Activated CD4-positive, alpha-beta T cell treated with anti-CD3 and anti-CD28 coated beads, Interleukin-2, amount 10 ng/mL, durations not matched to agents 7 days and 5 days (primary cell): ENCODE data around the gene CDH20. TPM values are rescaled to one million over a fixed set of nuclear protein-coding genes. Genes with fewer than 3 reads are reported as not detected.

Experiments used
- CTCF ChIA-PET: fragments of 350-600 bp; sonication (Branson Sonifier 250); formaldehyde crosslinking; loops from one replicate; lab custom pipeline; 2021; ENCODE audit warnings: antibody characterized with exemption; lab: Charles Lee
- POLR2A ChIA-PET: fragments of 350-600 bp; sonication (Branson Sonifier 250); formaldehyde crosslinking; loops from one replicate; lab custom pipeline; 2021; ENCODE audit warnings: antibody characterized with exemption; lab: Charles Lee
- DNase-seq: peaks from one replicate; pipeline ENCODE4 v3.0.0-alpha.2; 2020
- H3K27ac Mint-ChIP-seq: one replicate; pipeline ENCODE4 v1.8.0; 2021; ENCODE audit warnings: mild to moderate bottlenecking, moderate library complexity, mixed read lengths
- H3K27me3 Mint-ChIP-seq: one replicate; pipeline ENCODE4 v1.8.0; 2021; ENCODE audit warnings: mixed read lengths
- H3K36me3 Mint-ChIP-seq: one replicate; pipeline ENCODE4 v1.8.0; 2021; ENCODE audit warnings: low read depth, mixed read lengths
- H3K4me1 Mint-ChIP-seq: one replicate; pipeline ENCODE4 v1.8.0; 2021; ENCODE audit warnings: mixed read lengths
- H3K4me3 Mint-ChIP-seq: one replicate; pipeline ENCODE4 v1.8.0; 2021; ENCODE audit warnings: mild to moderate bottlenecking, moderate library complexity, mixed read lengths
- H3K9me3 Mint-ChIP-seq: one replicate; pipeline ENCODE4 v1.8.0; 2021; ENCODE audit warnings: mixed read lengths
- total RNA-seq, 2 experiments: library from RNA; stranded (reverse); gene quantifications; one replicate each; pipeline ENCODE4 v1.2.3, GENCODE V29; 2021

Gene CDH20
- total RNA-seq, 2 experiments from 2014 or later = not detected

GRCh38 chr18:61531182-61531581 lies 198.0 kb downstream of the CDH20 start:
- DNase-seq = no peak
- H3K4me3 Mint-ChIP-seq = no peak overlapping the region
- H3K9me3 Mint-ChIP-seq = no peaks in the 10 kb centered on the region
- no peak overlapping the region for H3K27ac Mint-ChIP-seq
- ChIA-PET POLR2A (no interaction called here), CTCF (no interaction called here)
- no peaks in the 10 kb centered on the region for H3K36me3 Mint-ChIP-seq
- no peaks in the 10 kb centered on the region for H3K4me1 Mint-ChIP-seq
- H3K27me3 Mint-ChIP-seq = peaks cover 3% of the 10 kb centered on the region

- H3K4me3 Mint-ChIP-seq = no peak overlapping the region
- no peaks in the 10 kb centered on the region for H3K9me3 Mint-ChIP-seq
- H3K4me1 Mint-ChIP-seq = no peaks in the 10 kb centered on the region
- no peak for DNase-seq
- H3K36me3 Mint-ChIP-seq = no peaks in the 10 kb centered on the region
- POLR2A ChIA-PET = no interaction called here
- peaks cover 3% of the 10 kb centered on the region for H3K27me3 Mint-ChIP-seq
- CTCF ChIA-PET = no interaction called here
- no peak overlapping the region for H3K27ac Mint-ChIP-seq
These were observed 198.7 kb downstream of the CDH20 start for GRCh38 chr18:61531891-61532290.

- Mint-ChIP-seq H3K4me1 (no peaks in the 10 kb centered on the region), H3K36me3 (no peaks in the 10 kb centered on the region), H3K27me3 (peaks cover 3% of the 10 kb centered on the region), H3K9me3 (no peaks in the 10 kb centered on the region), H3K4me3 (no peak overlapping the region), H3K27ac (no peak overlapping the region)
- ChIA-PET CTCF (no interaction called here), POLR2A (no interaction called here)
- DNase-seq = no peak
These were observed 202.2 kb downstream of the CDH20 start for GRCh38 chr18:61535401-61535800.

DNA sequence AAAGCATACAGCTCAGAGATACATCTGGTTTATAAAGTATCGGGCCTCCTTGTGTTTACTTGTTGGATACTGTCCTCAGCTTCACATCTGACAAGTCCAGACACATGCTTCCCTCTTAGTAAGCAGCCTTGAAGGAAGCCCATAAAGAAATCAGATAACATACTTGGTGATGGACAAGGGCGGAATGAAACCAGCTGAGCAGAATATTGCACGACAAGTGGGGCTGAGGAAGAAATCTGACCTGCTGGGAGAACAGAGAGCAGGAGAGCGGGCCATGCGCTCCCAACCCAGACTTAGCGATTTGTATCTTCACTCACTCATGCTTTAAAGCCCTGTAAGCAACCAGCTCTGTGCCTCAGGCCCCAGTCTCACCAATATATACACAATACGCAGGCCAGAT lies 208.4 kb downstream of the CDH20 start:
- ChIA-PET CTCF (no interaction called here), POLR2A (no interaction called here)
- no peaks in the 10 kb centered on the region for H3K27me3 Mint-ChIP-seq
- H3K4me3 Mint-ChIP-seq = no peak overlapping the region
- no peak for DNase-seq
- H3K9me3 Mint-ChIP-seq = no peaks in the 10 kb centered on the region
- no peak overlapping the region for H3K27ac Mint-ChIP-seq
- no peaks in the 10 kb centered on the region for H3K4me1 Mint-ChIP-seq
- H3K36me3 Mint-ChIP-seq = no peaks in the 10 kb centered on the region

- no peak overlapping the region for H3K27ac Mint-ChIP-seq
- no peaks in the 10 kb centered on the region for H3K27me3 Mint-ChIP-seq
- no peak overlapping the region for H3K4me3 Mint-ChIP-seq
- H3K36me3 Mint-ChIP-seq = no peaks in the 10 kb centered on the region
- DNase-seq = no peak
- ChIA-PET POLR2A (no interaction called here), CTCF (no interaction called here)
- no peaks in the 10 kb centered on the region for H3K9me3 Mint-ChIP-seq
- no peaks in the 10 kb centered on the region for H3K4me1 Mint-ChIP-seq
These were observed 209.4 kb downstream of the CDH20 start for GRCh38 chr18:61542596-61542995.

DNA sequence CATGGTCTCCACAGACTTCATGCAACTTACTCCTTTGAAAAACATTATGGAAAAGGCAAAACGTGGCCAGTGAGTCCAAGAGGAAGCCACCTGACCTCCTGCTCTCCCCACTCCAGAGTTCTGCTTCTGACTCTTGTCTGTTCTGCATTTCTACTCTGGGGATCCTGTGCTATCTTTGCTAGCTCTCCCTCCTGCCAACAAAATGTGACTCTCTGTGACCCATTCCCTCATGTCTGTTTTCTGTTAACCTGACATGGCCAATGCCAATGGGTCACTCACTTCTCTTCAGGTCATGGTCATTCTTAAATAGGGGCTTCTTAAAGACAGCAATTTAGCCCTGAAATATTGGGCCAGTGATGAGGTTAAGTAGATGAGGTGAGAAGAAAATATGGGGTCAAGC lies 210.3 kb downstream of the CDH20 start:
- no peak for DNase-seq
- ChIA-PET POLR2A (no interaction called here), CTCF (no interaction called here)
- Mint-ChIP-seq H3K27me3 (no peaks in the 10 kb centered on the region), H3K4me3 (no peak overlapping the region), H3K27ac (no peak overlapping the region), H3K9me3 (no peaks in the 10 kb centered on the region), H3K4me1 (no peaks in the 10 kb centered on the region), H3K36me3 (no peaks in the 10 kb centered on the region)

- CTCF ChIA-PET = no interaction called here
These were observed 210.9 kb downstream of the CDH20 start for GRCh38 chr18:61544178-61544577.

GRCh38 chr18:61545281-61546245 lies 212.3 kb downstream of the CDH20 start:
- no peak for DNase-seq
- no peak overlapping the region for H3K27ac Mint-ChIP-seq
- H3K9me3 Mint-ChIP-seq = no peaks in the 10 kb centered on the region
- H3K4me1 Mint-ChIP-seq = no peaks in the 10 kb centered on the region
- POLR2A ChIA-PET = no interaction called here
- no peaks in the 10 kb centered on the region for H3K36me3 Mint-ChIP-seq
- no peak overlapping the region for H3K4me3 Mint-ChIP-seq
- H3K27me3 Mint-ChIP-seq = no peaks in the 10 kb centered on the region
- CTCF ChIA-PET = no interaction called here

More at GRCh38 chr18:61544178-61544577, 210.9 kb downstream of the CDH20 start:
- Mint-ChIP-seq H3K27me3 (no peaks in the 10 kb centered on the region), H3K4me3 (no peak overlapping the region), H3K36me3 (no peaks in the 10 kb centered on the region), H3K4me1 (no peaks in the 10 kb centered on the region), H3K27ac (no peak overlapping the region), H3K9me3 (no peaks in the 10 kb centered on the region)
- POLR2A ChIA-PET = no interaction called here
- DNase-seq = no peak

DNA sequence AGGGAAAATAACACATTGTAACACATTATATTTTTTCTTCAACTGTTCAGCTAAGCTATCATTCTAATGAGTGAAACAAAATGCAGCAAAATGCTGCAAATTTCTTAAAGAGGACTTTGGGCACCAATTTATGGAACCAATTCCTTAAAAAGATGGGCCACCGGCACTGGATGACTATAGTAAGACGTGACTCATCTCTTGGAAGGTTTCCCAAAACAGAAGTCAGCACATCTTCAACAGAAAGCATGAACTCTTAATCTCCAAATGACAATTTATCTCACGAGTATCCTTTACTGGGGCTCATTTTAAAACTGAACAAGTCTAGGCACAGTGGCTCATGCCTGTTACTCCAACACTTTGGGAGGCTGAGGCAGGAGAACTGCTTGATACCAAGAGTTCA lies 213.4 kb downstream of the CDH20 start:
- H3K27ac Mint-ChIP-seq = no peak overlapping the region
- POLR2A ChIA-PET = no interaction called here
- no peak for DNase-seq
- no peaks in the 10 kb centered on the region for H3K36me3 Mint-ChIP-seq
- no peaks in the 10 kb centered on the region for H3K27me3 Mint-ChIP-seq
- CTCF ChIA-PET = no interaction called here
- no peak overlapping the region for H3K4me3 Mint-ChIP-seq
- H3K4me1 Mint-ChIP-seq = no peaks in the 10 kb centered on the region
- H3K9me3 Mint-ChIP-seq = no peaks in the 10 kb centered on the region

- Mint-ChIP-seq H3K4me3 (no peak overlapping the region), H3K36me3 (no peaks in the 10 kb centered on the region), H3K9me3 (no peaks in the 10 kb centered on the region), H3K4me1 (peaks cover 2% of the 10 kb centered on the region), H3K27me3 (peaks cover 5% of the 10 kb centered on the region), H3K27ac (no peak overlapping the region)
- ChIA-PET CTCF (no interaction called here), POLR2A (no interaction called here)
- DNase-seq = no peak
These were observed 216.2 kb downstream of the CDH20 start for GRCh38 chr18:61549416-61549815.

GRCh38 chr18:61549889-61550288 lies 216.7 kb downstream of the CDH20 start:
- no peak overlapping the region for H3K27ac Mint-ChIP-seq
- DNase-seq = no peak
- H3K9me3 Mint-ChIP-seq = no peaks in the 10 kb centered on the region
- no peaks in the 10 kb centered on the region for H3K36me3 Mint-ChIP-seq
- peaks cover 6% of the 10 kb centered on the region for H3K4me1 Mint-ChIP-seq
- CTCF ChIA-PET = no interaction called here
- H3K4me3 Mint-ChIP-seq = no peak overlapping the region
- H3K27me3 Mint-ChIP-seq = peaks cover 5% of the 10 kb centered on the region
- POLR2A ChIA-PET = no interaction called here

GRCh38 chr18:61551586-61551985 lies 218.4 kb downstream of the CDH20 start:
- POLR2A ChIA-PET = no interaction called here
- CTCF ChIA-PET = no interaction called here
- H3K4me3 Mint-ChIP-seq = no peak overlapping the region
- no peak overlapping the region for H3K27ac Mint-ChIP-seq
- H3K27me3 Mint-ChIP-seq = peaks cover 5% of the 10 kb centered on the region
- no peaks in the 10 kb centered on the region for H3K36me3 Mint-ChIP-seq
- peaks cover 9% of the 10 kb centered on the region for H3K4me1 Mint-ChIP-seq
- no peaks in the 10 kb centered on the region for H3K9me3 Mint-ChIP-seq
- DNase-seq = peak; percentile 39

DNA sequence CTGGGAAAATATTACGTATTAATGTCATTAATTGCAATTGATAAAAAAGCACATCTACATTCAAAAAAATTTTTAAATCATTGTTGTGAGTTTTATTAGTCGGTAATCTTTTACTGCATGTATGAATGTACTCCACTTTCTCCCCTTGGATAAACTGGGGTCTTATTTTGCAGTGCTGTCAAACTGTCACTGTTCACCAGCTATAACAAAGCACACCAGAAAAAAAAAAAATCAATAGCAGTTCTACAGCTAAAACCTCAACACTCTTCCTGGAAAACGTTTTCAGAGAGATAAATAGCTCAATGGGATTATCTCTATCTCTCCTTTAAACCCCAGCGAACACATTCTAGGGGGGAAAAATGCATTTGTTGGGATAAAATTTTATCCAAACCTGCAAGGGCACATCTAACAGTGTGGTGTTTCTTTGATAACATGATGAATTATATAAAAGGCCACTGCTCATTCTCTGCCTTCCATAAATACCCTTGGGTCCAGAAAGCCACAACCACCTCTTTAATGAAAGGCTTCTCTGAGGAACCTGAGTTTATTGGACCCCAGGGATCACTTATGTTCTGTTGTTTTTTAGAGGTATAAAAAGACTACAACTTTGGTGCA lies 219.9 kb downstream of the CDH20 start:
- H3K4me3 Mint-ChIP-seq = no peak overlapping the region
- ChIA-PET CTCF (no interaction called here), POLR2A (no interaction called here)
- H3K9me3 Mint-ChIP-seq = no peaks in the 10 kb centered on the region
- no peak for DNase-seq
- H3K27me3 Mint-ChIP-seq = peaks cover 5% of the 10 kb centered on the region
- H3K36me3 Mint-ChIP-seq = no peaks in the 10 kb centered on the region
- H3K4me1 Mint-ChIP-seq = peaks cover 9% of the 10 kb centered on the region
- peak overlapping the region; percentile 43 for H3K27ac Mint-ChIP-seq
